Right atrium auricular region (tissue), 2 donors: ENCODE measurements around the gene LINGO4. TPM values are rescaled to one million over a fixed set of nuclear protein-coding genes. Genes with fewer than 3 reads are reported as not detected.

Experiments
- DNase-seq: peaks from one replicate; pipeline ENCODE4 v3.0.0-alpha.2; 2019; ENCODE audit warnings: low spot score
- H3K27ac ChIP-seq, 2 donors: fragments of 200-600 bp; sonication (generic); 1 replicate in 1 of 2; 2 replicates in 1 of 2; pipeline ENCODE4 v1.5.1; 2016 to 2019
- H3K27me3 ChIP-seq, 2 donors: fragments of 200-600 bp; sonication (generic); one replicate each; pipeline versions ENCODE4 v1.5.1 to v1.6.0; 2017 to 2019
- H3K36me3 ChIP-seq: fragments of 200-600 bp; sonication (generic); one replicate; pipeline ENCODE4 v1.5.1; 2016
- H3K4me1 ChIP-seq, 2 donors: fragments of 200-600 bp; sonication (generic); one replicate each; pipeline versions ENCODE4 v1.5.1 to v1.6.0; 2017 to 2019
- H3K4me3 ChIP-seq, 2 donors: fragments of 200-600 bp; sonication (generic); 1 replicate in 1 of 2; 2 replicates in 1 of 2; pipeline ENCODE4 v1.5.1; 2017 to 2019; ENCODE audit warnings: mild to moderate bottlenecking in 1 of 2, moderate library complexity in 1 of 2
- H3K9me3 ChIP-seq, 2 donors: fragments of 200-600 bp; sonication (generic); one replicate each; pipeline ENCODE4 v1.5.1; 2019
- CTCF ChIP-seq, 2 donors: fragments of 200-600 bp; sonication (generic); IDR thresholded peaks; one replicate each; pipeline ENCODE4 v1.5.1; 2019; ENCODE audit warnings: antibody characterized with exemption in 2 of 2
- total RNA-seq, 2 donors: library from RNA; depleted of rRNA; stranded (reverse); fragments of >200 nt; gene quantifications; one replicate each; pipeline ENCODE4 v1.1.0, GENCODE V29; 2016

Gene LINGO4
- total RNA-seq, 2 donors from 2014 or later: 0.20 to 0.33 TPM

- peaks cover 0 to 8% of the 10 kb centered on the region in 2 donors for H3K4me1 ChIP-seq
- no peak for DNase-seq
- H3K27ac ChIP-seq: no peak overlapping the region
- no peak for TF ChIP-seq CTCF (IDR thresholded peaks at IDR 0.05)
- H3K36me3 ChIP-seq: no peaks in the 10 kb centered on the region
- no peaks in the 10 kb centered on the region for H3K27me3 ChIP-seq
- no peaks in the 10 kb centered on the region for H3K9me3 ChIP-seq
- no peak overlapping the region for H3K4me3 ChIP-seq
Observed at GRCh38 chr1:151849871-151850270, 44.7 kb upstream of the LINGO4 start.

- Histone ChIP-seq H3K27ac (no peak overlapping the region), H3K4me3 (no peak overlapping the region), H3K9me3 (no peaks in the 10 kb centered on the region), H3K27me3 (no peaks in the 10 kb centered on the region), H3K4me1 (peaks cover 0 to 8% of the 10 kb centered on the region in 2 donors), H3K36me3 (no peaks in the 10 kb centered on the region)
- DNase-seq: no peak
- no peak for TF ChIP-seq CTCF (IDR thresholded peaks at IDR 0.05)
Observed at GRCh38 chr1:151849126-151849525, 43.9 kb upstream of the LINGO4 start.

- Histone ChIP-seq H3K27ac (peak overlapping the region in 1 of 2 donors; percentile 2), H3K36me3 (no peaks in the 10 kb centered on the region), H3K4me1 (peaks cover 0 to 8% of the 10 kb centered on the region in 2 donors), H3K27me3 (no peaks in the 10 kb centered on the region), H3K9me3 (no peaks in the 10 kb centered on the region), H3K4me3 (no peak overlapping the region)
- no peak for TF ChIP-seq CTCF (IDR thresholded peaks at IDR 0.05)
- DNase-seq: no peak
Observed at GRCh38 chr1:151847867-151848596, 42.8 kb upstream of the LINGO4 start.

- no peak overlapping the region for H3K4me3 ChIP-seq
- H3K27ac ChIP-seq: no peak overlapping the region
- no peaks in the 10 kb centered on the region for H3K27me3 ChIP-seq
- no peak for DNase-seq
- TF ChIP-seq CTCF (IDR thresholded peaks at IDR 0.05): no peak
- no peaks in the 10 kb centered on the region for H3K9me3 ChIP-seq
- H3K4me1 ChIP-seq: peaks cover 0 to 8% of the 10 kb centered on the region in 2 donors
- no peaks in the 10 kb centered on the region for H3K36me3 ChIP-seq
Observed at GRCh38 chr1:151846686-151847237, 41.5 kb upstream of the LINGO4 start.

- DNase-seq: no peak
- no peak for TF ChIP-seq CTCF (IDR thresholded peaks at IDR 0.05)
- Histone ChIP-seq H3K4me1 (peaks cover 0 to 8% of the 10 kb centered on the region in 2 donors), H3K9me3 (no peaks in the 10 kb centered on the region), H3K4me3 (no peak overlapping the region), H3K27me3 (no peaks in the 10 kb centered on the region), H3K27ac (no peak overlapping the region), H3K36me3 (no peaks in the 10 kb centered on the region)
Observed at GRCh38 chr1:151846062-151846568, 40.9 kb upstream of the LINGO4 start.
